DND-41 (cell line): Measurements from ENCODE around the gene MYH9.

Source experiments
- EZH2 ChIP-seq: IDR thresholded peaks from 3 replicates; pipeline ENCODE4 v1.6.1; 2012; ENCODE audit warnings: borderline replicate concordance, low read depth, mild to moderate bottlenecking, moderate library complexity, low read length, inconsistent platforms; ENCODE audit not compliant: severe bottlenecking
- TF ChIP-seq, protein P1 (sequence below): IDR thresholded peaks from 2 replicates; pipeline ENCODE4 v1.5.1; 2012; ENCODE audit warnings: borderline replicate concordance, low read length, moderate library complexity, mild to moderate bottlenecking; ENCODE audit not compliant: poor library complexity, severe bottlenecking; ENCODE audit errors: extremely low read depth

- TF ChIP-seq, protein P1, sequence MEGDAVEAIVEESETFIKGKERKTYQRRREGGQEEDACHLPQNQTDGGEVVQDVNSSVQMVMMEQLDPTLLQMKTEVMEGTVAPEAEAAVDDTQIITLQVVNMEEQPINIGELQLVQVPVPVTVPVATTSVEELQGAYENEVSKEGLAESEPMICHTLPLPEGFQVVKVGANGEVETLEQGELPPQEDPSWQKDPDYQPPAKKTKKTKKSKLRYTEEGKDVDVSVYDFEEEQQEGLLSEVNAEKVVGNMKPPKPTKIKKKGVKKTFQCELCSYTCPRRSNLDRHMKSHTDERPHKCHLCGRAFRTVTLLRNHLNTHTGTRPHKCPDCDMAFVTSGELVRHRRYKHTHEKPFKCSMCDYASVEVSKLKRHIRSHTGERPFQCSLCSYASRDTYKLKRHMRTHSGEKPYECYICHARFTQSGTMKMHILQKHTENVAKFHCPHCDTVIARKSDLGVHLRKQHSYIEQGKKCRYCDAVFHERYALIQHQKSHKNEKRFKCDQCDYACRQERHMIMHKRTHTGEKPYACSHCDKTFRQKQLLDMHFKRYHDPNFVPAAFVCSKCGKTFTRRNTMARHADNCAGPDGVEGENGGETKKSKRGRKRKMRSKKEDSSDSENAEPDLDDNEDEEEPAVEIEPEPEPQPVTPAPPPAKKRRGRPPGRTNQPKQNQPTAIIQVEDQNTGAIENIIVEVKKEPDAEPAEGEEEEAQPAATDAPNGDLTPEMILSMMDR: no peak
- TF ChIP-seq EZH2: no peak
Measured at GRCh38 chr22:36285017-36285416, 102.8 kb downstream of the MYH9 start.
